Activated CD8-positive, alpha-beta memory T cell treated with anti-CD3 and anti-CD28 coated beads for 1 hour (primary cell): ENCODE results near the gene BUD13.

Source experiments
- DNase-seq, 2 donors: peaks; one replicate each; pipeline ENCODE4 v3.0.0-alpha.2; 2020; ENCODE audit warnings: low read depth in 1 of 2; ENCODE audit errors: extremely low read depth in 1 of 2

Gene BUD13

GRCh38 chr11:116792869-116793771, 20.3 kb upstream of the BUD13 start:
- DNase-seq = no peak

GRCh38 chr11:116792144-116792868, 19.5 kb upstream of the BUD13 start:
- DNase-seq = no peak

GRCh38 chr11:116791813-116792143, 19.0 kb upstream of the BUD13 start, which contains the start of gene APOA5:
APOA5 (minus strand) TSS chr11:116791879; CDS start chr11:116791860, 19 bp downstream.
- no peak for DNase-seq

GRCh38 chr11:116791002-116791812, 18.4 kb upstream of the BUD13 start:
- peak; percentile 56 to 63 for DNase-seq

GRCh38 chr11:116790167-116791001, 17.6 kb upstream of the BUD13 start:
- no peak for DNase-seq

- DNase-seq = no peak
Measured at GRCh38 chr11:116788975-116789374, 16.2 kb upstream of the BUD13 start.

GRCh38 chr11:116788534-116788933, 15.7 kb upstream of the BUD13 start:
- no peak for DNase-seq

GRCh38 chr11:116787786-116788486, 15.1 kb upstream of the BUD13 start, which contains the start of gene ZPR1:
ZPR1 (minus strand) TSS chr11:116788023; CDS start chr11:116787990, 33 bp downstream.
- peak; percentile 54 to 77 for DNase-seq

- no peak for DNase-seq
Measured at GRCh38 chr11:116787436-116787785, 14.6 kb upstream of the BUD13 start.

GRCh38 chr11:116786966-116787365, 14.2 kb upstream of the BUD13 start:
- no peak for DNase-seq

- DNase-seq = no peak
Measured at GRCh38 chr11:116786326-116786725, 13.5 kb upstream of the BUD13 start.

GRCh38 chr11:116782728-116783127, 9.9 kb upstream of the BUD13 start:
- DNase-seq = no peak

GRCh38 chr11:116778556-116778955, 5.8 kb upstream of the BUD13 start:
- no peak for DNase-seq

- DNase-seq = no peak
Measured at GRCh38 chr11:116777056-116777455, 4.3 kb upstream of the BUD13 start.

GRCh38 chr11:116776522-116776984, 3.8 kb upstream of the BUD13 start:
- no peak for DNase-seq

- DNase-seq = no peak
Measured at GRCh38 chr11:116775975-116776374, 3.2 kb upstream of the BUD13 start.

GRCh38 chr11:116774661-116775060, 1.9 kb upstream of the BUD13 start:
- no peak for DNase-seq

- DNase-seq = no peak
Measured at GRCh38 chr11:116773203-116774097, 663 bp upstream of the BUD13 start.

GRCh38 chr11:116771935-116772334, 852 bp downstream of the BUD13 start:
- DNase-seq = no peak
